ENCODE measurements around the gene DRICH1. TPM values are rescaled to one million over a fixed set of nuclear protein-coding genes. Genes with fewer than 3 reads are reported as not detected.
A peak's percentile ranks its signal among the peaks of the same experiment; 100 is the strongest.

Gene DRICH1
- total RNA-seq, 4 donors from 2014 or later: 1.3 TPM; not detected in 3

- H3K9me3 ChIP-seq: no peaks in the 10 kb centered on the region
- no peaks in the 10 kb centered on the region for H3K27me3 ChIP-seq
- no peaks in the 10 kb centered on the region for H3K36me3 ChIP-seq
- no peak for DNase-seq (ENCODE audit: low spot score in 2 of 2)
- H3K4me1 ChIP-seq: no peaks in the 10 kb centered on the region
- TF ChIP-seq POLR2AphosphoS5 (IDR thresholded peaks at IDR 0.05) (no peak), CTCF (IDR thresholded peaks at IDR 0.05) (no peak), POLR2A (IDR thresholded peaks at IDR 0.05) (no peak), EP300 (IDR thresholded peaks at IDR 0.05) (no peak)
- no peak overlapping the region for H3K4me3 ChIP-seq
- H3K27ac ChIP-seq: no peak overlapping the region
- 95% methylated on average over 2 of the region's 7 CpGs for WGBS
Measured at GRCh38 chr22:23591846-23592245, 40.3 kb downstream of the DRICH1 start.

GRCh38 chr22:23591201-23591791, 40.8 kb downstream of the DRICH1 start:
- 62% methylated on average over 11 of the region's 11 CpGs for WGBS
- Histone ChIP-seq H3K9me3 (no peaks in the 10 kb centered on the region), H3K4me3 (no peak overlapping the region), H3K4me1 (no peaks in the 10 kb centered on the region), H3K27ac (no peak overlapping the region), H3K36me3 (no peaks in the 10 kb centered on the region), H3K27me3 (no peaks in the 10 kb centered on the region)
- peak; percentile 27 to 72 for TF ChIP-seq CTCF (IDR thresholded peaks at IDR 0.05)
- TF ChIP-seq POLR2A (IDR thresholded peaks at IDR 0.05): no peak
- no peak for TF ChIP-seq EP300 (IDR thresholded peaks at IDR 0.05)
- no peak for TF ChIP-seq POLR2AphosphoS5 (IDR thresholded peaks at IDR 0.05)
- DNase-seq (ENCODE audit: low spot score in 2 of 2): no peak

- Histone ChIP-seq H3K36me3 (no peaks in the 10 kb centered on the region), H3K4me1 (no peaks in the 10 kb centered on the region), H3K9me3 (no peaks in the 10 kb centered on the region), H3K4me3 (no peak overlapping the region), H3K27me3 (peaks cover 4% of the 10 kb centered on the region), H3K27ac (no peak overlapping the region)
- TF ChIP-seq EP300 (IDR thresholded peaks at IDR 0.05): no peak
- TF ChIP-seq POLR2A (IDR thresholded peaks at IDR 0.05): no peak
- TF ChIP-seq CTCF (IDR thresholded peaks at IDR 0.05): no peak
- no peak for TF ChIP-seq POLR2AphosphoS5 (IDR thresholded peaks at IDR 0.05)
- no peak for DNase-seq (ENCODE audit: low spot score in 2 of 2)
- WGBS: 85% methylated on average over 5 of the region's 6 CpGs
Measured at GRCh38 chr22:23583836-23584235, 48.3 kb downstream of the DRICH1 start.

GRCh38 chr22:23583153-23583552, 49.0 kb downstream of the DRICH1 start:
- no peak for TF ChIP-seq POLR2AphosphoS5 (IDR thresholded peaks at IDR 0.05)
- no peak for TF ChIP-seq CTCF (IDR thresholded peaks at IDR 0.05)
- no peak for TF ChIP-seq EP300 (IDR thresholded peaks at IDR 0.05)
- TF ChIP-seq POLR2A (IDR thresholded peaks at IDR 0.05): no peak
- H3K27ac ChIP-seq: no peak overlapping the region
- 81% methylated on average over 4 of the region's 7 CpGs for WGBS
- no peaks in the 10 kb centered on the region for H3K36me3 ChIP-seq
- H3K4me1 ChIP-seq: no peaks in the 10 kb centered on the region
- H3K27me3 ChIP-seq: peaks cover 4% of the 10 kb centered on the region
- no peak overlapping the region for H3K4me3 ChIP-seq
- no peak for DNase-seq (ENCODE audit: low spot score in 2 of 2)
- no peaks in the 10 kb centered on the region for H3K9me3 ChIP-seq

GRCh38 chr22:23581260-23581650, 50.9 kb downstream of the DRICH1 start:
- no peak for TF ChIP-seq POLR2A (IDR thresholded peaks at IDR 0.05)
- no peak for TF ChIP-seq CTCF (IDR thresholded peaks at IDR 0.05)
- no peak for TF ChIP-seq POLR2AphosphoS5 (IDR thresholded peaks at IDR 0.05)
- TF ChIP-seq EP300 (IDR thresholded peaks at IDR 0.05): no peak
- Histone ChIP-seq H3K36me3 (no peaks in the 10 kb centered on the region), H3K4me3 (no peak overlapping the region), H3K27me3 (peaks cover 4% of the 10 kb centered on the region), H3K4me1 (no peaks in the 10 kb centered on the region), H3K9me3 (no peaks in the 10 kb centered on the region), H3K27ac (no peak overlapping the region)
- DNase-seq (ENCODE audit: low spot score in 2 of 2): no peak
- 64% methylated on average over 7 of the region's 8 CpGs for WGBS
